Nephron (organoid): ENCODE measurements around the gene RBM42.

Source experiments
- H3K27ac Mint-ChIP-seq, 3 experiments: 2 replicates each; pipeline ENCODE4 v1.8.0; 2020; ENCODE audit warnings: mixed read lengths in 3 of 3, mild to moderate bottlenecking in 2 of 3, moderate library complexity in 1 of 3
- H3K27me3 Mint-ChIP-seq: 2 replicates; pipeline ENCODE4 v1.8.0; 2021; ENCODE audit warnings: low read depth, mild to moderate bottlenecking, moderate library complexity, mixed read lengths
- H3K36me3 Mint-ChIP-seq: 2 replicates; pipeline ENCODE4 v1.8.0; 2020; ENCODE audit warnings: low read depth, mixed read lengths
- H3K4me1 Mint-ChIP-seq: 2 replicates; pipeline ENCODE4 v1.8.0; 2020; ENCODE audit warnings: mixed read lengths
- H3K4me3 Mint-ChIP-seq, 3 experiments: 2 replicates each; pipeline ENCODE4 v1.8.0; 2020; ENCODE audit warnings: mild to moderate bottlenecking in 3 of 3, mixed read lengths in 3 of 3, moderate library complexity in 2 of 3
- H3K9me3 Mint-ChIP-seq: 2 replicates; pipeline ENCODE4 v1.8.0; 2020; ENCODE audit warnings: mixed read lengths
- CTCF ChIP-seq, 3 experiments: fragments of 200-600 bp; sonication (generic); IDR thresholded peaks; one replicate each; pipeline ENCODE4 v1.5.0; 2021; ENCODE audit warnings: antibody characterized with exemption in 3 of 3; ENCODE audit not compliant: unreplicated experiment in 3 of 3

The RBM42 gene

GRCh38 chr19:35643255-35644205, 14.7 kb downstream of the RBM42 start:
- Mint-ChIP-seq H3K36me3 (peaks cover 4% of the 10 kb centered on the region), H3K27me3 (no peaks in the 10 kb centered on the region), H3K4me3 (peak overlapping the region; percentile 86 to 90 (median 90)), H3K9me3 (no peaks in the 10 kb centered on the region), H3K4me1 (peaks cover 12% of the 10 kb centered on the region), H3K27ac (peak overlapping the region; percentile 73 to 96 (median 93))
- no peak for TF ChIP-seq CTCF (IDR thresholded peaks at IDR 0.05; ENCODE audit: unreplicated experiment in 3 of 3)

DNA sequence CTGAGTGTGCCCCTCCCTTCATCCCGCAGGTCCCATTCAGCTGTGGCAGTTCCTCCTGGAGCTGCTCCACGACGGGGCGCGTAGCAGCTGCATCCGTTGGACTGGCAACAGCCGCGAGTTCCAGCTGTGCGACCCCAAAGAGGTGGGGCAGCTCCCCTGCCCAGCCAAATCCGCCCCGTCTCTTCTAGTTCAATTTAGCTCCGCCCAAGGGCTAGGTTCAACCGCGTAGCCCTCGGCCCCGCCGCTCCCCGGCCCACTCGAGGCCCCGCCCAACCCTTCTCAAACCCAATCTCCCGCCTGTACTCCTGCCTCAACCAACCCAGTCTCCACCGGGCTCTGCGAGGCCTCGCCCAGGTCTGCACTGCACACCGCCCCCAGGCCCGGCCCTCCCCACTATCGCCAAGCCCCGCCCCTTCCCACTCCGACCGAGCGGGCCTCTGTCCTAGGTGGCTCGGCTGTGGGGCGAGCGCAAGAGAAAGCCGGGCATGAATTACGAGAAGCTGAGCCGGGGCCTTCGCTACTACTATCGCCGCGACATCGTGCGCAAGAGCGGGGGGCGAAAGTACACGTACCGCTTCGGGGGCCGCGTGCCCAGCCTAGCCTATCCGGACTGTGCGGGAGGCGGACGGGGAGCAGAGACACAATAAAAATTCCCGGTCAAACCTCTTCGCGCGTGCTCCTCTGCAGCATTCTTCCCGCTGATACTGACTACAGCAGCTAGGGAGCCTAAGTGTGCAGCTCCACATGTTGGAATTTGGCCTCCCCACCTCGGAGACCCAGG, 15.6 kb downstream of the RBM42 start:
- peaks cover 12% of the 10 kb centered on the region for H3K4me1 Mint-ChIP-seq
- H3K4me3 Mint-ChIP-seq: peak overlapping the region; percentile 86 to 90 (median 90)
- H3K9me3 Mint-ChIP-seq: no peaks in the 10 kb centered on the region

GRCh38 chr19:35644987-35645679, 16.3 kb downstream of the RBM42 start:
- H3K27me3 Mint-ChIP-seq: no peaks in the 10 kb centered on the region
- H3K27ac Mint-ChIP-seq: peak overlapping the region; percentile 73 to 96 (median 93)
- peaks cover 4% of the 10 kb centered on the region for H3K36me3 Mint-ChIP-seq
- no peak for TF ChIP-seq CTCF (IDR thresholded peaks at IDR 0.05; ENCODE audit: unreplicated experiment in 3 of 3)
- no peaks in the 10 kb centered on the region for H3K9me3 Mint-ChIP-seq
- H3K4me3 Mint-ChIP-seq: peak overlapping the region; percentile 86 to 90 (median 90)
- peaks cover 12% of the 10 kb centered on the region for H3K4me1 Mint-ChIP-seq

More for the DNA sequence above, 15.6 kb downstream of the RBM42 start:
- no peaks in the 10 kb centered on the region for H3K27me3 Mint-ChIP-seq
- H3K27ac Mint-ChIP-seq: peak overlapping the region; percentile 73 to 96 (median 93)
- peaks cover 4% of the 10 kb centered on the region for H3K36me3 Mint-ChIP-seq
- TF ChIP-seq CTCF (IDR thresholded peaks at IDR 0.05; ENCODE audit: unreplicated experiment in 3 of 3): no peak

DNA sequence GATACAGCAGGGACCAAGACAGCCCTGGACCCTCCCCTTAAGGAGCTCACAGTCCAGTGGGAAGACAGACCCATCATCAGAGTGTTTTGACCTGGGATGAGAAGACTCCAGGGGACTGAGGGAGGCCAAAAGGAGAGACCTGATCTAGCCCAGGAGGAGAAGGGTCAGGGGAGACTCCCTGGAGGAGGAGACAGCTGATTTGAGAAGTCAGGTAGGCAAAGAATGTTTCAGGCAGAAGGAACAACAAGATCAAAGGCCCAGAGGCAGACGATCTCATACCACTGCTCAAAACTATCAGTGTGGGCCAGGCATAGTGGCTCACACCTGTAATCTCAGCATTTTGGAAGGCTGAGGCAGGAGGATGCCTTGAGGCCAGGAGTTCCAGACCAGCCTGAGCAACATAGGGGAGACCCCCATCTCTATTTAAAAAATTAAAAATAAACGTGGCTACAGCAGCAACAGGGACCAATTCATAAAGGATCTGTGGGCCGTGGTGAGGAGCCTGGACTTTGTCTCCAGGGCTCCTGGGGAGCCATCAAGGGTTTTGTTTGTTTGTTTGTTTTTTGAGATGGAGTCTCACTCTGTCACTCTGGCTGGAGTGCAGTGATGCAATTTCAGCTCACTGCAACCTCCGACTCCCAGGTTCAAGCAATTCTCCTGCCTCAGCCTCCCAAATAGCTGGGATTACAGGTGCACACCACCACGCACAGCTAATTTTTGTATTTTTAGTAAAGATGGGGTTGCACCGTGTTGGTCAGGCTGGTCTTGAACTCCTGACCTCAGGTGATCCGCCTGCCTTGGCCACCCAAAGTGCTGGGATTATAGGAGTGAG, 17.1 kb downstream of the RBM42 start:
- Mint-ChIP-seq H3K36me3 (peaks cover 6% of the 10 kb centered on the region), H3K4me1 (peaks cover 12% of the 10 kb centered on the region), H3K27me3 (no peaks in the 10 kb centered on the region), H3K9me3 (no peaks in the 10 kb centered on the region), H3K4me3 (peak overlapping the region; percentile 86 to 90 (median 90)), H3K27ac (peak overlapping the region in 2 of 3 experiments; percentile 73 to 93)
- no peak for TF ChIP-seq CTCF (IDR thresholded peaks at IDR 0.05; ENCODE audit: unreplicated experiment in 3 of 3)
